B cell (primary cell): ENCODE measurements around the gene USP17L19. TPM values are rescaled to one million over a fixed set of nuclear protein-coding genes. Genes with fewer than 3 reads are reported as not detected.
"Not testable (repeated sequence)": the region's sequence is repeated elsewhere in the genome, so short reads cannot be mapped to it uniquely, and the experiment has no call there.

Source experiments
- ATAC-seq: fragments of 200-7000 bp; cut with Tn5 transposase; one replicate; pipeline ENCODE4 v1.10.0; 2021; ENCODE audit warnings: low read depth, mild to moderate bottlenecking, moderate number of reproducible peaks, moderate library complexity
- CTCF ChIA-PET: fragments of 350-600 bp; sonication (Branson Sonifier 250); formaldehyde crosslinking; loops from one replicate; lab custom pipeline; 2021; ENCODE audit warnings: antibody characterized with exemption, inconsistent platforms; lab: Charles Lee
- POLR2A ChIA-PET: fragments of 350-600 bp; sonication (Branson Sonifier 250); formaldehyde crosslinking; loops from one replicate; lab custom pipeline; 2021; ENCODE audit warnings: antibody characterized with exemption; lab: Charles Lee
- DNase-seq: peaks from one replicate; pipeline ENCODE4 v3.0.0; 2013
- H2AFZ ChIP-seq: 2 replicates; pipeline ENCODE4 v1.6.1; 2012; ENCODE audit warnings: mild to moderate bottlenecking, low read depth, low read length; ENCODE audit not compliant: insufficient read depth, poor library complexity, severe bottlenecking
- H3K27ac ChIP-seq, 2 donors: 1 replicate in 1 of 2; 2 replicates in 1 of 2; pipeline ENCODE4 v1.5.1; 2012 to 2013; ENCODE audit warnings: low read length in 2 of 2, mild to moderate bottlenecking in 2 of 2, moderate library complexity in 1 of 2
- H3K27me3 ChIP-seq, 4 experiments: fragments of 200-600 bp in 1 of 4; sonication (generic) in 1 of 4; replicated peaks in 1 of 4; 1 replicate in 2 of 4; 2 replicates in 2 of 4; pipeline versions ENCODE4 v1.6.1 to v1.7.0; 2013 to 2016; ENCODE audit warnings: low read length in 3 of 4, mild to moderate bottlenecking in 2 of 4, mixed read lengths in 1 of 4, moderate library complexity in 1 of 4; ENCODE audit not compliant: insufficient read depth in 4 of 4, control insufficient read depth in 3 of 4; ENCODE audit errors: control extremely low read depth in 1 of 4
- H3K36me3 ChIP-seq, 2 experiments: replicated peaks in 1 of 2; 1 replicate in 1 of 2; 2 replicates in 1 of 2; pipeline versions ENCODE4 v1.6.1 to v1.7.1; 2013; ENCODE audit warnings: low read length in 1 of 2; ENCODE audit not compliant: insufficient read depth in 2 of 2, control insufficient read depth in 1 of 2; ENCODE audit errors: control extremely low read depth in 1 of 2, extremely low read depth in 1 of 2
- H3K4me1 ChIP-seq, 2 donors: fragments of 200-600 bp in 1 of 2; sonication (generic) in 1 of 2; 1 replicate in 1 of 2; 2 replicates in 1 of 2; pipeline versions ENCODE4 v1.5.1 to v1.6.1; 2013 to 2017; ENCODE audit warnings: low read length in 2 of 2; ENCODE audit not compliant: control insufficient read depth in 2 of 2, insufficient read depth in 2 of 2
- H3K4me2 ChIP-seq: replicated peaks from 2 replicates; pipeline ENCODE3; 2012; ENCODE audit warnings: mild to moderate bottlenecking, low read depth, low read length; ENCODE audit not compliant: poor library complexity, severe bottlenecking
- H3K4me3 ChIP-seq, 5 experiments: fragments of 200-600 bp in 1 of 5; sonication (generic) in 1 of 5; 1 replicate in 3 of 5; 2 replicates in 2 of 5; pipeline versions ENCODE4 v1.5.1 to v1.7.0; 2011 to 2016; ENCODE audit warnings: low read length in 4 of 5, mild to moderate bottlenecking in 4 of 5, low read depth in 2 of 5, control low read depth in 1 of 5, moderate library complexity in 1 of 5; ENCODE audit not compliant: insufficient read depth in 1 of 5; ENCODE audit errors: control extremely low read depth in 1 of 5, extremely low read depth in 1 of 5
- H3K79me2 ChIP-seq: fragments of 200-600 bp; sonication (generic); one replicate; pipeline ENCODE4 v1.6.0; 2016; ENCODE audit warnings: low read length; ENCODE audit not compliant: control insufficient read depth, insufficient read depth
- H3K9ac ChIP-seq: fragments of 200-600 bp; sonication (generic); 2 replicates; pipeline ENCODE4 v1.6.1; 2017; ENCODE audit warnings: mild to moderate bottlenecking, low read length, moderate library complexity
- H3K9me3 ChIP-seq, 3 donors: one replicate each; pipeline versions ENCODE4 v1.6.1 to v1.7.1; 2013; ENCODE audit warnings: low read length in 2 of 3; ENCODE audit not compliant: control insufficient read depth in 2 of 3, insufficient read depth in 1 of 3; ENCODE audit errors: control extremely low read depth in 1 of 3
- H4K20me1 ChIP-seq: 2 replicates; pipeline ENCODE4 v1.6.0; 2012; ENCODE audit warnings: mild to moderate bottlenecking, low read length; ENCODE audit not compliant: insufficient read depth, control insufficient read depth, poor library complexity, severe bottlenecking
- H3K27ac Mint-ChIP-seq: one replicate; pipeline ENCODE4 v1.8.0; 2021; ENCODE audit warnings: mixed read lengths
- H3K27me3 Mint-ChIP-seq: one replicate; pipeline ENCODE4 v1.8.0; 2021; ENCODE audit warnings: mixed read lengths
- H3K4me1 Mint-ChIP-seq: one replicate; pipeline ENCODE4 v1.8.0; 2021; ENCODE audit warnings: mixed read lengths
- H3K4me3 Mint-ChIP-seq: one replicate; pipeline ENCODE4 v1.8.0; 2021; ENCODE audit warnings: mixed read lengths
- H3K9me3 Mint-ChIP-seq: one replicate; pipeline ENCODE4 v1.8.0; 2022; ENCODE audit warnings: mixed read lengths; ENCODE audit not compliant: insufficient read depth
- WGBS: methylation state at CpG from one replicate; pipeline ENCODE4 v1.1.5; 2013; ENCODE audit warnings: missing lambda C conversion rate; ENCODE audit not compliant: insufficient coverage; 5-methylcytosine and 5-hydroxymethylcytosine counted together
- intact Hi-C: fragments of 100-400 bp; cut with micrococcal nuclease; formaldehyde crosslinking; loops from one replicate; pipeline ENCODE4 v1.10.0; 2022
- polyA plus RNA-seq: library from polyadenylated mRNA; depleted of rRNA; stranded (reverse); fragments of >200 nt; gene quantifications from 2 replicates; pipeline ENCODE4 v1.2.3, GENCODE V29; 2012
- total RNA-seq, 2 donors: library from RNA; stranded (reverse); fragments of 120-200 nt in 1 of 2; gene quantifications; 1 replicate in 1 of 2; 2 replicates in 1 of 2; pipeline versions ENCODE4 v1.2.3 to v1.2.4, GENCODE V29; 2013 to 2022

USP17L19 gene
- total and polyA plus RNA-seq, 2 donors (not counting 1 experiment from before 2014, with no cell fraction given) = not detected

GRCh38 chr4:9219852-9220251, 33.3 kb upstream of the USP17L19 start, which contains the start of gene USP17L12:
USP17L12 (plus strand) TSS chr4:9220152; CDS start chr4:9220152, 0 bp downstream.
- H3K79me2 ChIP-seq, H4K20me1 ChIP-seq, intact Hi-C loops, H3K4me2 ChIP-seq, H3K27ac Mint-ChIP-seq, DNase-seq, H3K4me3 Mint-ChIP-seq, H3K27me3 Mint-ChIP-seq, H3K4me1 ChIP-seq, POLR2A ChIA-PET, H3K4me3 ChIP-seq, H3K9me3 Mint-ChIP-seq, H3K36me3 ChIP-seq, H3K27ac ChIP-seq, H3K4me1 Mint-ChIP-seq, CTCF ChIA-PET, ATAC-seq, H2AFZ ChIP-seq, H3K27me3 ChIP-seq, H3K9ac ChIP-seq, H3K9me3 ChIP-seq: not testable (repeated sequence)
- no CpG with 5 or more reads among the region's 13 CpGs for WGBS

GRCh38 chr4:9224596-9224995, 28.6 kb upstream of the USP17L19 start, which contains the start of gene USP17L13:
USP17L13 (plus strand) TSS chr4:9224896; CDS start chr4:9224896, 0 bp downstream.
- H3K27me3 ChIP-seq, H4K20me1 ChIP-seq, CTCF ChIA-PET, H3K27ac ChIP-seq, H3K4me3 ChIP-seq, H3K4me1 Mint-ChIP-seq, POLR2A ChIA-PET, H3K4me2 ChIP-seq, intact Hi-C loops, H3K9ac ChIP-seq, H3K36me3 ChIP-seq, H2AFZ ChIP-seq, H3K27ac Mint-ChIP-seq, DNase-seq, H3K4me3 Mint-ChIP-seq, H3K4me1 ChIP-seq, H3K79me2 ChIP-seq, H3K9me3 ChIP-seq, H3K9me3 Mint-ChIP-seq, ATAC-seq, H3K27me3 Mint-ChIP-seq: not testable (repeated sequence)
- WGBS = no CpG with 5 or more reads among the region's 14 CpGs

- POLR2A ChIA-PET, H3K4me3 ChIP-seq, DNase-seq, H3K27me3 ChIP-seq, H3K27me3 Mint-ChIP-seq, H3K27ac ChIP-seq, H3K36me3 ChIP-seq, intact Hi-C loops, H4K20me1 ChIP-seq, H3K9me3 ChIP-seq, H3K4me3 Mint-ChIP-seq, CTCF ChIA-PET, H3K4me2 ChIP-seq, ATAC-seq, H3K9me3 Mint-ChIP-seq, H3K9ac ChIP-seq, H3K27ac Mint-ChIP-seq, H3K4me1 ChIP-seq, H2AFZ ChIP-seq, H3K79me2 ChIP-seq, H3K4me1 Mint-ChIP-seq: not testable (repeated sequence)
- WGBS = no CpG with 5 or more reads among the region's 8 CpGs
These were observed 22.9 kb upstream of the USP17L19 start for GRCh38 chr4:9230249-9230648.

GRCh38 chr4:9234085-9234484, 19.1 kb upstream of the USP17L19 start, which contains the start of gene USP17L15:
USP17L15 (plus strand) TSS chr4:9234385; CDS start chr4:9234385, 0 bp downstream.
- H3K27me3 ChIP-seq, intact Hi-C loops, CTCF ChIA-PET: not testable (repeated sequence)

More at GRCh38 chr4:9234085-9234484, 19.1 kb upstream of the USP17L19 start, which contains the start of gene USP17L15:
- H4K20me1 ChIP-seq, ATAC-seq, H3K9ac ChIP-seq, H3K27ac Mint-ChIP-seq, H3K27ac ChIP-seq, DNase-seq, H3K4me1 ChIP-seq, H3K79me2 ChIP-seq, H3K4me2 ChIP-seq, H3K4me1 Mint-ChIP-seq, H3K9me3 Mint-ChIP-seq, H3K9me3 ChIP-seq, H2AFZ ChIP-seq, H3K36me3 ChIP-seq, H3K4me3 Mint-ChIP-seq, H3K27me3 Mint-ChIP-seq, H3K4me3 ChIP-seq, POLR2A ChIA-PET: not testable (repeated sequence)
- WGBS = no CpG with 5 or more reads among the region's 15 CpGs
